ENCODE measurements around the gene TUBB2B.
"Not testable (repeated sequence)": the region's sequence is repeated elsewhere in the genome, so short reads cannot be mapped to it uniquely, and the experiment has no call there.

TUBB2B gene

GRCh38 chr6:3212261-3212660 is 15.2 kb downstream of the TUBB2B start:
- no peak for DNase-seq (ENCODE audit: extremely low read depth in 1 of 2, low read depth in 1 of 2)

DNA sequence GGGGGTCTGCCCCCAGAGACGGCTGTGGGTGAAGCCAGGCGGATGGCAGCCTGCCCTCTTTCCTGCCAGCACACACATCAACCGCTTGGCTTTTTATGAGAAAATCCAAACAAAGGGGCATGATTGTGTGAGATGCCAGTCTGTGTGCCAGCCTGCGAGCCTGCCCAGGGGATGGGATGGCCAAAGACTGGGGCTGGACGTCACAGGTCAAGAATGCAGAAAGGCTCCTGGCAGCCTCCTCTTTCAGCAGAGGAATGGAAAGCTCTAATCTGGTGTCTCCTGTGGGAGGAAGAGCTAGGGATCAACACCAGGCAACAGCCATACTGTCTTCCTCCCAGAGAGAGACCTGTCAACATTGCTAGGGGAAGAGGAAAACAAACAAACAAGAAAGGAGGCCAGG is 15.8 kb downstream of the TUBB2B start:
- DNase-seq (ENCODE audit: extremely low read depth in 1 of 2, low read depth in 1 of 2): no peak

DNA sequence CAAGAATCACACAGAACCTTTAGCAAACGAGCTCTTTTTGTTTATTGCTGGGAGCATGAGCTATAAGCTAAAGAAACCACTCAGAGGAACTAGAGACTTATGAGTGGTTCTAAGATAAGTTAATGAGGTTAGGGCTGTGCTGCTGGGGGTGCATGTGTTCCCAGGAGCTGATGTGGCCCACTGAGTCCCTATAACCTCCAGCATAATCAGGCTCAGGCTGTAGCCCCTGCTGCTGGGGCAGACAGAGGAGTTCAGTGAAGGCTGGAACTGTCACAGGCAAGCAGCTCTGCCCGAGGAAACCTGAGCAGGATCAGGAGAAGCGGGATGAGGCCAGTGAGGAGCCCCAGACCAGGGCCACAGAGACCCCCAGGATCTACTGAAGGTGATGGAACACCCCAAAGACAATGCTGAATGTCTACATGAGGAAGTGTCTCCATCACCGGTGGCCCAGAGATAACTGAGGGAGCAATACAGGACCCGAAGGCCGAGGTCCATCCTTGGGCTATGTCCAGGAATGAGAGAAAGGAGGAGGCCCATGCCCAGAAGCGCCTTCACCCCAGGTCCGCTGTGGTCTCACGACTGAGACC is 17.3 kb downstream of the TUBB2B start:
- no peak for DNase-seq (ENCODE audit: extremely low read depth in 1 of 2, low read depth in 1 of 2)

GRCh38 chr6:3209114-3210023 is 18.1 kb downstream of the TUBB2B start:
- DNase-seq (ENCODE audit: extremely low read depth in 1 of 2, low read depth in 1 of 2): no peak

DNA sequence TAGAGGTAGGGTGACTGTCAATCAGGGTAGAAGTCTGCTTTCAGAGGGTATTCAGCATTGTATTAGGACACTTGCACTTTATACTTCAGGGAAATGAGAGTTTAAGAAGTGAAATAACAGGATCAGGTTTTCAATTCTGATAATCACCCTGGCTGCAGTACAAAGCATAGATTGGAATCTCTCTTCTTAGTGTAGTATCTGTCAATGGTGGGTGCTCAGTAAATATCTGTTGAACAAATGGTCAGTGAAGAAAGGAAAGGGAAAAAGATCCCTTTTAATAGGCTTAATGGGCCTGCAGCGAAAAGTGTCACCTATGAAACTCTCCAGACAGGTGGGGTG is 18.7 kb downstream of the TUBB2B start:
- no peak for DNase-seq (ENCODE audit: extremely low read depth in 1 of 2, low read depth in 1 of 2)

DNA sequence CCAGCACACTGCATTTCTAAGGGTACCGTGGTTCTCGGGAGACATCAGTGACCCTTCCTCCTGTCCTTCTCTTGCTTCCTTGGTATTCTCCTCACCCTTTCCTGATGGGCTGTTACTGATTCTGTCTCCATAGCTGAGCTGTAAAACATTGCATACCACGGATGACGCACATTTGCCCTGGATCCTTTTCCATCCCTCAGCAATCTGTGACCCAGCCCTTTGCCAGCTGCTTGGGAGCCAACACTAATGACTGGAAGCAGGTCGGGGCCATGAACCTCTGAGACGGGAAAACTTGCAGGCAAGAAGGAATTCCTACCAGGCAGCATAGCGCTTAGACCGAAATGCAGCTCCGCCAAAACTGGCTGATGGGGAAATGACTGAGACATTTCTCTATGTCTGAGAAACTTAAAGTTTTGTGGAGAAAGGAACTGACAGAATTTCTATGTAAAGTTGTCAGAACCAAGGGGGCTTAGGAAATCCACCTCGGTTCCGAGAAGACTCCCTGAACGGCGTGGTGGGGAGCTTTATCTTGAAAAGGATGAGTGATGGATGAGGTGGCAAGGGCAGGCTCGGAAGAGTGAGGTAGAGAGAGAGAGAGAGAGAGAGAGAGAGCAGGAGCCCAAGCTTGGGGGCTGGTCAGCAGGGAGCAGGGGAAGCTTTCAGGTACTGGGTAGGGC is 19.2 kb downstream of the TUBB2B start:
- no peak for DNase-seq (ENCODE audit: extremely low read depth in 1 of 2, low read depth in 1 of 2)

DNA sequence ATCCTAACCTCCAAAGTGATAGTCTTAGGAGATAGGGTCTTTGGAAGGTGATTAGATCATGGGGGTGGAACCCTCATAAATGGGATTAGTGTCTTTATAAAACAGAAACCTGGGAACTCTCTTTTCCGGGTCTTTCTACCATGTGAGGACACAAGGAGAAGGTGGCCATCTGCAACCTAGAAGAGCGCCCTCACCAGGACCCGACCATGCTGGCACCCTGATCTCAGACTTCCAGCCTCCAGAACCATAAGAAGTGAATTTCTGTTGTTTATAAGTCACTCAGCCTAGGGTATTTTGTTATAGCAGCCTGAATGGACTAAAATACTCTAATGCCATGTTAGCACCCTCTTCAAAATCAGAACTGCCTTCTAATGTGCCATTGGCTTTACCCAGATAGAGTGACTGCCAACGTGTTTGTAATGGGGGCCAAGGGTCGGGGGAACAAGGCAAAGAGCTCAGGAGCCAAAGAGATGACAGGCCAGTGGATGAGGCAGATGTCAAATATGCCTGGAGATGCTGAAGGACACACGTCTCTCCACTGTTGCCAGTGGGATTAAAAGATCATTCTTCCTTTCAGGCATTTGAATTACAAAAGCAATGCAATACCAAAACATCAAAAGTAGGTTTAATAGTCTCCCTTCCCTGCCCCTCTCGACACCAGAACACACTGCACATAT is 21.0 kb downstream of the TUBB2B start:
- DNase-seq (ENCODE audit: extremely low read depth in 1 of 2, low read depth in 1 of 2): no peak

- DNase-seq (ENCODE audit: extremely low read depth in 1 of 2, low read depth in 1 of 2): no peak
Measured at GRCh38 chr6:3205913-3206312, 21.5 kb downstream of the TUBB2B start.

DNA sequence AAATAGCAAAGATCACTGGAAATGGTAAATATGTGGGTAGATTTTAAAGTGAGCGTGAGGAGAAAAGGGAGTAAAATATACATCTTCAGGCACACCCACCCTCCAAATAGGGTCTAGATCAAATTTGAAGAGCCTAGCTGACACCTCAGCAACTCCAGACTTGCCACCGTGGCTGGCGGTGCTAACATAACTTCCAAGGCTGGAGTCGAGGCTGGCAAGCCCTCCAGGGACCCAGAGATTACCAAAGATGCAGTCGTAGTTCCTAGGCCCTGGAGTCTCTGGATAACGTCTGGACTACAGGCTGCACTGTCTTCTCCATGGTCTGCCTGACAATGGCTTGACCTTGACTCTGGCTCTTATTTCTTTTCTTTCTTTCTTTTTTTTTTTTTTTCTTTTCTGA is 22.5 kb downstream of the TUBB2B start:
- DNase-seq (ENCODE audit: extremely low read depth in 1 of 2, low read depth in 1 of 2): no peak

DNA sequence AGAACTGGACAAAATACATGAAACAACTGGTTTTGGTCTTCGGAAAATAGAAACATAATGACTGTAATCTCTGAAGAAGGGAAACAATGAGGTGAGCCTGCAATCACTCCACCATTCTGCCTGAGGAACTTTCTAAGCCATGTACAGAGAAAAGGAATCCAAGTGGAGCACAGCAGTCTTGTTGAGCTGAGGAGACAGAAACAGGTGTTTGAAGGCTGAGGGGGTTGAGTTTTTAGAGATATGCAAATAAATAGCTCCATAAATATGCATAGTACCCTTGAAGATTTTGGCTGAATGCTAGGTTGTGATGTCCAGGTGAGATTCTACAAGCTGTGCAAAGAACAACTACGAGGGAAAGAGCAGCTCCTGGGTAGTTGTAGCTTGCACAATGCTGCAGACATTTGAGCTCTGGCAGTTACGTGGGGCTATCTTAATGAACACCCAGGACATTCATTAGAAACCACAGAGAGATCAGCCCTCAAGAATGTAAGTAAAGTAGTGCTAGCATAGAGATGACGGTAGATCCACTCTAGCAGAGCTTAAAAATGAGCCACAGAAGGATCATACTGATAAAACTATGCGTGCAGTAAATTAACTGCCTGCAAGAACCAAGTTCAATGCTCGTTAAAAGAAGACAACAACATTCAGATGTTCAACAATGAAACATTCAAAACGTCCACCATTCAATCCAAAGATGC is 24.3 kb downstream of the TUBB2B start:
- DNase-seq (ENCODE audit: extremely low read depth in 1 of 2, low read depth in 1 of 2): no peak

DNA sequence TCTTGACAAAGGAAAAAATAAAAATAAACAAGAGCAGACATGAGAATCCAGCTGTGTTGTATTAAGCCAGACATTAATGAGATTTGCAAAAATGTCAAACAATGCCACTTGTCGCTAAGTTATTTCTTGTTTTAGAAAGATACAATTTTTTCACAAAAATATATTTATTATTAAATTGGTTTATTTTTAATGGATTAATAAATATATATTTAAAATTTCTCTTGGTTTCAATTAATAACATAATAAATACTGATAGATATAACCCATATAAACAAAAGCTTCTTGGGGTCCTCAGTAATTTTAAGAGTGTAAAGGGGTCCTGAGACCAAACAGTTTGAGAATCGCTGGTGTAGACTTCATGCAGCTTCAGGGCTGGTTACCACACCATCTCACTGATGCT is 26.1 kb downstream of the TUBB2B start:
- DNase-seq (ENCODE audit: extremely low read depth in 1 of 2, low read depth in 1 of 2): no peak

GRCh38 chr6:3200682-3201081 is 26.8 kb downstream of the TUBB2B start:
- no peak for DNase-seq (ENCODE audit: extremely low read depth in 1 of 2, low read depth in 1 of 2)

- DNase-seq (ENCODE audit: extremely low read depth in 1 of 2, low read depth in 1 of 2): no peak
Measured at GRCh38 chr6:3199382-3199781, 28.1 kb downstream of the TUBB2B start.

- not testable (repeated sequence) for DNase-seq (ENCODE audit: extremely low read depth in 1 of 2, low read depth in 1 of 2)
Measured at GRCh38 chr6:3197734-3198133, 29.7 kb downstream of the TUBB2B start.

- DNase-seq (ENCODE audit: extremely low read depth in 1 of 2, low read depth in 1 of 2): no peak
Measured at GRCh38 chr6:3196770-3197169, 30.7 kb downstream of the TUBB2B start.

DNA sequence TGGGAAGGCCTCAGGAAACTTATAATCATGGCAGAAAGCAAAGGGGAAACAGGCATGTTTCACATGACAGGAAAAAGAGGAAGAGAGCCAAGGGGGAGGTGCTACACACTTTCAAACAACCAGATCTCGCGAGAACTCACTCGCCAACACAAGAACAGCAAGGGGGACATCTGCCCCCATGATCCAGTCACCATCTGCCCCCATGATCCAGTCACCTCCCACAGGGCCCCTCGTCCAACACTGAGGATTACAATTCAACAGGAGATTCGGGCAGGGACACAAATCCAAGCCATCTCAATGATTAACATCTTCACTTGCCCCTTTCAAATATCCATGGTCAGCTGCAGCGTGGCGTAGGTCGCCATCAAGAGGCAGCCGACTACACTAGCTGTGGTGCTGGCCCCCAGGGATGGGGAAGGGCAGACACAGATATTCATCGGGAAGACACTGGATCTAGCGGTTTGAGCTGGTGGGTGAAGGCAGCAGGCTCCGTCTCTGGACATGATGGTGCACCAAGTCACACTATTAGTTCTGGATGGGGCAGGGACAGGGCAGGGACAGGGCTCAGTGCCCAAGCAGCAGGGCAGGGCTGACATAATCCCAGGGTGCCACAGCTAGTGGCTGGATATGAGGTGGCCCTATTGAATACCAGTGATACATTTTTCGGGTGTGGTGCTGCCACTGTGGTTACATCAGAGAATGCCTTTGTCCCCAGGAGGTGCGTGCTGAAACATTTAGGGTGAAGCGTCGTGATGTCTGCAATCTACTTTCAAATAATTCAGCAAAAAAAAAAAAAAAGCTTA is 31.6 kb downstream of the TUBB2B start:
- DNase-seq (ENCODE audit: extremely low read depth in 1 of 2, low read depth in 1 of 2): no peak

DNA sequence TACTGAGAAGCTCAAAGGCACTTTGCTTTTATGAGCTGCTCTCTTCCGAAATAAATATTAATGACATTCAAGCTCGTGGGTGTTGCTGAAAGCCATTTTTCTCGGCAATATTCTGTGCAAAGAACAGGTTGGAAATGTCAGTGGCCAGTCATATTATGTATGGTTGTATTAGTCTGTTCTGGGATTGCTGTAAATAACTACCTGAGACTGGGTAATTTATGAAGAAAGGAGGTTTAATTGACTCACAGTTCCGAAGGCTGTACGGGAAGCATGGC is 32.1 kb downstream of the TUBB2B start:
- DNase-seq (ENCODE audit: extremely low read depth in 1 of 2, low read depth in 1 of 2): no peak

- no peak for DNase-seq (ENCODE audit: extremely low read depth in 1 of 2, low read depth in 1 of 2)
Measured at GRCh38 chr6:3194535-3195419, 32.7 kb downstream of the TUBB2B start.

GRCh38 chr6:3193102-3193849 is 34.2 kb downstream of the TUBB2B start:
- no peak for DNase-seq (ENCODE audit: extremely low read depth in 1 of 2, low read depth in 1 of 2)

Measured in activated CD8-positive, alpha-beta memory T cell treated with anti-CD3 and anti-CD28 coated beads for 1 hour (primary cell).